HG03097 (cell line): ENCODE results near the gene MIEF1.
"Not testable (repeated sequence)": the region's sequence is repeated elsewhere in the genome, so short reads cannot be mapped to it uniquely, and the experiment has no call there.

Experiments used
- ATAC-seq: cut with Tn5 transposase; IDR thresholded peaks from one replicate; pipeline ENCODE4 v1.9.1; 2021; ENCODE audit not compliant: unreplicated experiment, low FRiP score

Gene MIEF1

DNA sequence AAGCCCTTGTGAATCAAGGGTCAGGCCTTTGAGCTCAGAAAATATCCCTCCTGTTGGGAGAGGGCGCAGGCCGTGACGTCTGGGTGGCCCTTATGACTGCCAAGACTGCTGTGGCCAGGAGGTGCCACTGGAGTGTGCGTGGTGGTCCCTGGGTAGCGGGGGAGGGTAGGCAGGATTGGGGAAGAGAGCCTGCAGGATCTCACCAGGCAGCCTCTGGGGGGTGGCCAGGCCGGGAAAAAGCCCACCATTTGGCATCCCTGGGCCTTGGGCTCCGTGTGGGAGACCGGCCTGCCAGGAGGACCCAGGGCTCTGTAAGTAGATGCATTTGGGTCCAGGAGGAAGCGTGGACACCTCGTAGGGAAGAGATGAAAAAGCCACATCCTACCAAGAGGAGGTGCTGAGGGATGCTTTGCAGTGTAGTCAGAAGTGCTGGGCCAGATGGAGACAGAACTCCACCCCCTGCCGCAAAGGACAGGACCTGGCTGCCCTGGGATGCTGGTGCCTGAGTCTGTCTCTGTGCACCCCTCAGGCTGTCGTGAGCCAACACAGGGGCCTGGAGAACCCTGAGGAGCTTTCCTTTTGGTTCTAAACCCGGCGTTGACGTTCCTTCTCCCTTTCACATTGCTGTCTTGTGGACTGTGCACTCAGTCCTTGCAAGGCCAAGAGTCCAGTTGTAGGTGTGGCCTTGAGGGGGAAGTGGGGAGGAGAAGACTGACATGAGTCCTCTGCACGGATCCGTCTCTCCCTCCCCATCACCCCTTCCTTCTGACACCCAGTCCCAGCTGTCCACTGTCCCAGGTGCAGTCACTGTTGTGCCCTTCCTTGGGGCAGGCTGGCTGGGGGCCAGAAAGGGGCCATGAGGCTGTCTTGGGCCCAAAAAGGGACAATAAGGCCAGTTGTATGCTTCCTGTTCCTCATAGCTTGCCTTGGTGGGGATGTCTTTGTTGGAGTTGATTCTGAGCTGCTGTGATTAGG lies 12.7 kb upstream of the MIEF1 start:
- no peak for ATAC-seq

DNA sequence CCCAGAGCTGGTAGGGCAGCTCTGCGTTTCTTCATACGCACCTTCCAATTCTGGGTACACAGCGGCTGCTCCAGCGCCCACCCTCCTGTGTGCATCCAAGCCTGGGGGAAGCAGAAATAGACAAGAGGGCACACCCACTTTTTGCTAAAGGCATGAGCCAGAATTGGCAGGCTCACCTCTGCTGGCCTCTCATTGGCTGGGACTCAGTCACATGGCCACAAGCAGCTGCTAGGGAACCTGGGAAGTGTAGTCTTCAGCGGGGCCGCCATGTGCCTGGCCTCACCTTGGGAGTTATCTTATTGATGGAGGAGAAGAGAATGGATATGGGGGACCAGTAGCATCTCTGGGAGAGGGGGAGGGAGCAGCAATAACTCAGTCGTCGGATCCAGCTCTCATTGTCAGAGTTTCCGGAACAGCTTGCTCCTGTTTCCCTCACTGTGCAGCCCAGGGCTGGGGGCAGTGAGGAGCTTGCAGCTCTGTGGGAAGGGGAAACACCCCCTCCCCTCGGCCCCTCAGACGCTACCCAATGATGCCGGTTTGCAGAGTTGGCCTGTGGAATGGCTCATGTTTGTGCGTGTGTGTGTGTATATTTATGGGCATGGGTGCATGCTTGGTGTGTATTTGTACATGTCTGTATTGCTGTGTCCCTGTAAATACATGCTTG lies 11.8 kb upstream of the MIEF1 start:
- ATAC-seq = no peak

DNA sequence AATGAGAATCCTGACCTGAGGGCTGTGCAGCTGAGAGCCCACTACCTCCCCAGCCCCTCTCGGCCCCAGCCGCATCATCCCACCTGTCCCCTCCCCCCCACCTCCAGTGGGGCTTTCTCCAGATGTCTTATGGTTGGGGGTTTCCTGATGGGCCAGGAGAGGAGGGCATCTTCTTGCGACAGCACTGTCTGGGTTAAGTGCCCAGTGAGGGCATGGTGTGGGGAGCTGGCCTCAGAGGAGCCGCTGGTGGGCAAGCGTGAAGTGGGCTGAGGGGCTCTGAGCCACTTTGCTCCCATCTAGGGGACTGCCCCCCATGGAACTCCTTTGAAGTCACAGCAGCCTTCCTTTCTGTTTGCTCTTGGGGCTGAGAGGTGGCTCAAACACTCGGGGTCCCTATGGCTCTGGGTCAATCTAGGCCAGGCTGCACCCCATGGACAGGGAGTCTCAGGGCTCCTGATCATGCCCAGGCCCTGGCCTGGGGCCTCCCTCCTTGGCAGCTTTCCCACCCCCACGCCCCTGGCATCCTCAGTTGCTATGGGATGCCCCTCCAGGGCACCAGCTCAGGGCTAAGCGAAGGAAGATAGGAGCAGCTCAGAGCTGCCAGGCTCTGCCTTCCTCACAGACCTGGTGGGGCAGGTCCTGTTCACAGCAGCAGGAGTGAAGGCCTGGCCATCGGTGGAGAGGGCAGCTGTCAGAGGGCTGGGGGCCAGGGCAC lies 11.0 kb upstream of the MIEF1 start:
- ATAC-seq = no peak

GRCh38 chr22:39491696-39492095 lies 10.4 kb upstream of the MIEF1 start:
- ATAC-seq = no peak

DNA sequence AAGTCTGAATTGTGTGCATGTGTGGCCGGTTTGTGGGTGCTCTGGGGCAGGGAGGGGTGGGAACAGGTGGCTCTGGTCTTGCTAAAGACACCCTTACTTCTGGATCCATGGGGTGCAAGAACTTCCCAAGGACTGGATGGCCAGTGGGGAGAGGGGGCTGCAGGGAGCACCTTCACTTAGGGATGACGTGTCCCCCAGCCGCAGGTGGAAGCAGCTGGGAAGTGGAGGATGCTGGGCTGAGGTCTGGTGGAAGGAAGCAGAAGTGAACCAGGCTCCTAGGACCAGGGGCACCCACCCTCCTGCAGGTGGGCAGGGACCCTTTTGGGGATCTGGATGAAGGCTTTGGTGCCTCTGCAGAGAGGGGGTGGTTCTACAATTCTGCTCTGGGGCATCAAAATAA lies 9.9 kb upstream of the MIEF1 start:
- no peak for ATAC-seq

- no peak for ATAC-seq
Measured at GRCh38 chr22:39493759-39494158, 8.3 kb upstream of the MIEF1 start.

- no peak for ATAC-seq
Measured at GRCh38 chr22:39494471-39495120, 7.5 kb upstream of the MIEF1 start.

DNA sequence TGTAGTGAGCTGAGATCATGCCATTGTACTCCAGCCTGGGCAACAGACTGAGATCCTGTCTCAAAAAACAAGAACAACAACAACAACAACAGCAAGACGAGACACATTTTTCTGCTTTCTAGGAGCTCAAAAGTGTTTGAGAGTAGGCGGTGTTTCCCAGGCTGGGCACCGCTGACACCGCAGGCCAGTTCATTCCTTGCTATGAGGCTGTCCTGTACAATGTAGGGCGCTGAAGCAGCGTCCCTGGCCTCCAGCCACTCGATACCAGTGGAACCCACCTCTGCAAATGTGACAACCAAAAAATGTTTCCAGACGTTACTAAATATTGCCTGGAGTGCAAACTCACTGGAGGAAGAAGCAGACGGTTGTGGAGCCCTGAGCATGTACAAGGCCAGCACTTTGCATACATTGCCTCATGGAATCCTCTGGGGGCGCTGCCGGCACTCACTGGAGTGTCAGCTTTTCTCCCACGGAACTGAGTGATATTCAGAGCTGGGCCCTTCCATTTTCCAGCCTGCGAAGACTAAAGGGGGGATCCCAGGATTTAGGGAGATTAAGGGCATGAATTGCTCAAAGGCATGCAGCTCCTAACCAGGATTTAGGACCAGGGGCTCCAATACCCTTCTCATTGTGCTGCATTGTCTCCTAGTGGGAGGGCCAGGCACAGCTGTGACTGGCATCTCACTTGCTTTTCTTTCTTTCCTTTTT lies 5.8 kb upstream of the MIEF1 start:
- no peak for ATAC-seq

- ATAC-seq = no peak
Measured at GRCh38 chr22:39497429-39497828, 4.7 kb upstream of the MIEF1 start.

- no peak for ATAC-seq
Measured at GRCh38 chr22:39498368-39498767, 3.7 kb upstream of the MIEF1 start.

DNA sequence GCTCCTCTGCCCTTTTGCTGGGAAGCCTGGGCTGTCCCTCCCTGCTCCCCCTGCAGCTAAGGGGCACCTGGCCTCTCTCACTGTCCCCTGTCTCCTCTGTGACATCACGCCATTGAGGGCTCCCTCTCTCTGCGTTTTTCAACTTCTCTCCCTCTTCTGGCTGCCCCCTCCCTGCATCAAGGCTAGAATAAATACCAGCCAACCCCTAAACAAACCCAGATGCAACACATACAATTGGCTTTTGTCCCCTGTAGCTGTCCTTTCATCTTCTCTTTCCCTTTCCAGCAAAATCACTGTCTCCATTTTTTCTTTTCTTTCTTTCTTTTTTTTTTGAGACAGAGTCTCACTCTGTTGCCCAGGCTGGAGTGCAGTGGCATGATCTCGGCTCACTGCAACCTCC lies 3.3 kb upstream of the MIEF1 start:
- no peak for ATAC-seq

GRCh38 chr22:39500101-39500500 lies 2.0 kb upstream of the MIEF1 start:
- no peak for ATAC-seq

DNA sequence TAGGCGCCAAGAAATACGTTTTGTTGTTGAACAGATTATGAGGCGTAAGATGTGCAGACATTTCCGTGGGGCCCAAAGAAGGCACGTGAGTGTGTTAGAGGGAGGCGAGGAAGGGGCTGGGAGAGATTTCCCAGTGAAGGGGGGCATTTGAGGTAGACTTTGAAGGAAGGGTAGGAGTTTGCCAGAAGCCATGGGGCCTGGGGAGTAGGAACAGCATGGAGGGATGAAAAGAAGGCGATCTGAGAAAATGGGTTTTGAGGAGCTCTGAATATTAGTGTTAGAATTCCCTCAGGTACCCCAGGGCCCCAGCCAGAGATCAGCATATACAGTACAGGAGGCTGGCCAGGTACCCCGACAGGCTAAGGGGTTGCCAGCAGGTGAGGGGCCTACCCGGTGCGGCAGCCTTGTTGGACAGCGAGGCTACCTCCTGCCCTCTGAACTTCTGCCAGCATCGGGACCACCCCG lies 414 bp upstream of the MIEF1 start:
- no peak for ATAC-seq

GRCh38 chr22:39502789-39503409 lies 809 bp downstream of the MIEF1 start:
- ATAC-seq = no peak

DNA sequence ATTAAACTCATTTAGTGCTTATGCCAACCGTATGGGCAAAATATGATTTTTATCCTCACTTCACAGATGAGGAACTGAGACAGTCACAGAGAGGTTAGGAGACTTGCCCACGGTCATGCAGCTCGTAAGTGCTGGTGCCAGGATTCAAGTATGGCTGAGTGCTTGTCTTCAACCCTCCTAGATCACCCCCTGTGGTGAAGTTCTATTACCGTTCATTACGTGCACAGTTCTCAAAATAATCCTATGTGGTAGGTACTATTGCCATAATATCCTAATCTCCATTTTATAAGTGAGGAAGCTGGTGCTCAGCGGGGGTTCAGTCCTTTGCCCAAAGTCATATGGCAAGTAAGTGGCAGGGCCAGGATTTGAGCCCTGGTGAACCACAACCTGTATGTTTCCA lies 1.5 kb downstream of the MIEF1 start:
- ATAC-seq = no peak

- no peak for ATAC-seq
Measured at GRCh38 chr22:39504071-39504470, 2.0 kb downstream of the MIEF1 start.

DNA sequence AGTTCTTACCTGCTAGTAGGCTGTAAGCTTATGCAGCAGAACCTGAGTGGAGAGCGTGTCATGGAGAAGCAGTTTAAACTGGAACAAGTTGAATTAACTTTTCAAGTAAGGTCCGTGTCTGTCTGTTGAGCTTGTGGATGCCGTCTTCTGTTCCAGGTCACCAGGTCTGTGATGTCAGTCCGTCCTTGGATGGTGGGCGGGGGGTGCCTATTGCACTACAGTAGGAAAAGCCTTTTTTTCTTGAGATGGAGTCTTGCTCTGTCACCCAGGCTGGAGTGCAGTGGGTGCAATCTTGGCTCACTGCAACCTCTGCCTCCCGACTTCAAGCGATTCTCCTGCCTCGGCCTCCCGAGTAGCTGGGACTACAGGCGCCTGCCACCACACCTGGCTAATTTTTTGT lies 4.9 kb downstream of the MIEF1 start:
- not testable (repeated sequence) for ATAC-seq

DNA sequence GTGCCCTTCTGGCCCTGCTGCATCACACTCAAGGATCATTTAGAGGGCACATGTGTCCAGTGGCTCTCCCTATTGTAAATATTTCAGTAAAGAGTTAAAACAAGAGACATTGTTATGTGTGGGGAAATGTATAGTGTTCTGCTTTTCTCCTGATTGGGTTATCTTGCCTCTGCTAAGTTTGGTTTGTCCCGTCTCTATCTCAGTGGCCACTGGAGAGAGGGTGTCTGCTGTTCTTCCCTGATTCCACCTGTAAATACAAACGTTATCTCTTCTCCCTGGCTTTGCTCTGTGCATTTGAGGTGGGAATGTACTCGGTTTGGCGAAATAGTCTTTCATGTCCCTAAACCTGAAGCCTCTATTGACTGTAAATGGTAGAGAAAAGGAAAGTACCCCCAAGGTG lies 6.3 kb downstream of the MIEF1 start:
- no peak for ATAC-seq

GRCh38 chr22:39510529-39511149 lies 8.5 kb downstream of the MIEF1 start:
- ATAC-seq = no peak
